Neural cell (in vitro differentiated cells): ENCODE results near the gene GNG12. TPM values are rescaled to one million over a fixed set of nuclear protein-coding genes. Genes with fewer than 3 reads are reported as not detected.

ENCODE experiments used
- H2AFZ ChIP-seq: fragments of 200-600, 300-800 bp; sonication (generic), shearing (Covaris generic); 2 replicates; pipeline ENCODE4 v1.6.0; 2014; ENCODE audit warnings: low read depth, mild to moderate bottlenecking, antibody characterized with exemption, low read length, moderate library complexity
- H3F3A ChIP-seq: fragments of 200-600 bp; shearing (Covaris generic); 2 replicates; pipeline ENCODE4 v1.6.1; 2016; ENCODE audit warnings: mild to moderate bottlenecking, moderate library complexity, mixed read lengths, antibody characterized with exemption, low read length; ENCODE audit not compliant: insufficient read depth, poor library complexity, severe bottlenecking
- H3K27ac ChIP-seq: fragments of 200-600, 300-800 bp; sonication (generic), shearing (Covaris generic); 2 replicates; pipeline ENCODE4 v1.5.1; 2014; ENCODE audit warnings: mild to moderate bottlenecking, low read length, moderate library complexity
- H3K27me3 ChIP-seq: fragments of 300-800, 200-600 bp; sonication (generic), shearing (Covaris generic); 2 replicates; pipeline ENCODE4 v1.6.0; 2014; ENCODE audit warnings: mild to moderate bottlenecking, low read depth, low read length, moderate library complexity; ENCODE audit not compliant: insufficient read depth
- H3K36me3 ChIP-seq: fragments of 300-800, 200-600 bp; sonication (generic), shearing (Covaris generic); 2 replicates; pipeline ENCODE4 v1.5.1; 2014; ENCODE audit warnings: mild to moderate bottlenecking, antibody characterized with exemption, low read length, moderate library complexity; ENCODE audit not compliant: insufficient read depth
- H3K4me2 ChIP-seq: fragments of 300-800, 200-600 bp; sonication (generic), shearing (Covaris generic); 2 replicates; pipeline ENCODE4 v1.6.0; 2014; ENCODE audit warnings: mild to moderate bottlenecking, low read length
- H3K4me3 ChIP-seq: fragments of 300-800, 200-600 bp; sonication (generic), shearing (Covaris generic); 2 replicates; pipeline ENCODE4 v1.5.1; 2014; ENCODE audit warnings: mild to moderate bottlenecking, low read length, moderate library complexity
- H3K79me2 ChIP-seq: fragments of 200-600 bp; shearing (Covaris generic); replicated peaks from 2 replicates; pipeline ENCODE4 v1.6.0; 2014; ENCODE audit warnings: mild to moderate bottlenecking, low read length, moderate library complexity; ENCODE audit not compliant: insufficient read depth
- H3K9ac ChIP-seq: fragments of 300-800, 200-600 bp; sonication (generic), shearing (Covaris generic); 2 replicates; pipeline ENCODE4 v1.6.1; 2016; ENCODE audit warnings: mild to moderate bottlenecking, low read length, mixed read lengths
- H3K9me2 ChIP-seq: fragments of 200-600 bp; shearing (Covaris generic); 2 replicates; pipeline ENCODE4 v1.6.1; 2016; ENCODE audit warnings: mild to moderate bottlenecking, low read length, mixed read lengths; ENCODE audit not compliant: insufficient read depth
- H3K9me3 ChIP-seq: fragments of 200-600, 300-800 bp; sonication (generic), shearing (Covaris generic); 2 replicates; pipeline ENCODE4 v1.6.1; 2016; ENCODE audit warnings: mild to moderate bottlenecking, mixed run types, low read length, moderate library complexity, mixed read lengths
- H4K20me1 ChIP-seq: fragments of 200-600 bp; shearing (Covaris generic); 2 replicates; pipeline ENCODE4 v1.6.1; 2016; ENCODE audit warnings: mild to moderate bottlenecking, mixed run types; ENCODE audit not compliant: insufficient read depth
- CTCF ChIP-seq: fragments of 450-650 bp; IDR thresholded peaks from 2 replicates; pipeline ENCODE4 v1.5.1; 2014; ENCODE audit warnings: antibody characterized with exemption, mild to moderate bottlenecking, moderate library complexity; ENCODE audit not compliant: poor library complexity, severe bottlenecking
- EP300 ChIP-seq: fragments of 450-650 bp; conservative IDR thresholded peaks from 2 replicates; pipeline ENCODE4 v1.6.1; 2014; ENCODE audit warnings: antibody characterized with exemption, mild to moderate bottlenecking, moderate library complexity; ENCODE audit not compliant: poor library complexity, severe bottlenecking
- EZH2 ChIP-seq: fragments of 200-600, 300-800 bp; shearing (Covaris generic), sonication (generic); IDR thresholded peaks from 2 replicates; pipeline ENCODE4 v1.6.1; 2014; ENCODE audit warnings: antibody characterized with exemption, low read length, borderline replicate concordance, mild to moderate bottlenecking; ENCODE audit not compliant: insufficient read depth, poor library complexity, severe bottlenecking
- MXI1 ChIP-seq: fragments of 450-650 bp; conservative IDR thresholded peaks from 2 replicates; pipeline ENCODE4 v1.6.1; 2014; ENCODE audit warnings: antibody characterized with exemption, mild to moderate bottlenecking; ENCODE audit not compliant: poor library complexity, severe bottlenecking
- POLR2AphosphoS5 ChIP-seq: IDR thresholded peaks from 2 replicates; pipeline ENCODE4 v1.6.1; 2012
- RAD21 ChIP-seq: fragments of 450-650 bp; conservative IDR thresholded peaks from 2 replicates; pipeline ENCODE4 v1.6.1; 2014; ENCODE audit warnings: antibody characterized with exemption, mild to moderate bottlenecking, moderate library complexity
- REST ChIP-seq: IDR thresholded peaks from 2 replicates; pipeline ENCODE4 v1.6.1; 2012; ENCODE audit warnings: borderline replicate concordance
- SMC3 ChIP-seq: fragments of 450-650 bp; conservative IDR thresholded peaks from 2 replicates; pipeline ENCODE4 v1.6.1; 2014; ENCODE audit warnings: antibody characterized with exemption, mild to moderate bottlenecking, moderate library complexity; ENCODE audit not compliant: poor library complexity
- TAF1 ChIP-seq: IDR thresholded peaks from 2 replicates; pipeline ENCODE4 v1.6.1; 2012; ENCODE audit warnings: low read depth
- polyA plus RNA-seq: library from polyadenylated mRNA; depleted of rRNA; stranded (reverse); fragments of >200 nt; gene quantifications from 2 replicates; pipeline ENCODE4 v1.2.3, GENCODE V29; 2014

The GNG12 gene
- polyA plus RNA-seq, 1 donor from 2014 or later, result 0.35 TPM

GRCh38 chr1:67790201-67790692, 43.0 kb downstream of the GNG12 start:
- Histone ChIP-seq H3K79me2 (no peaks in the 10 kb centered on the region), H4K20me1 (no peaks in the 10 kb centered on the region), H3K9ac (no peak overlapping the region)

GRCh38 chr1:67789551-67789950, 43.7 kb downstream of the GNG12 start:
- Histone ChIP-seq H3K36me3 (no peaks in the 10 kb centered on the region), H3K27me3 (no peaks in the 10 kb centered on the region), H3F3A (no peaks in the 10 kb centered on the region), H3K9me3 (no peaks in the 10 kb centered on the region), H2AFZ (no peak overlapping the region), H3K4me3 (no peak overlapping the region), H3K9ac (no peak overlapping the region), H3K27ac (no peak overlapping the region), H3K9me2 (no peaks in the 10 kb centered on the region), H3K4me2 (no peak overlapping the region), H3K79me2 (no peaks in the 10 kb centered on the region), H4K20me1 (no peaks in the 10 kb centered on the region)
- TF ChIP-seq MXI1 (no peak), POLR2AphosphoS5 (no peak), EZH2 (no peak), TAF1 (no peak), EP300 (no peak), SMC3 (no peak), RAD21 (no peak), REST (no peak)

More at GRCh38 chr1:67790201-67790692, 43.0 kb downstream of the GNG12 start:
- H3K4me3 ChIP-seq, result no peak overlapping the region
- H3K27me3 ChIP-seq, result no peaks in the 10 kb centered on the region
- H3K9me2 ChIP-seq, result no peaks in the 10 kb centered on the region
- H2AFZ ChIP-seq, result no peak overlapping the region
- H3F3A ChIP-seq, result no peaks in the 10 kb centered on the region
- H3K9me3 ChIP-seq, result no peaks in the 10 kb centered on the region
- no peaks in the 10 kb centered on the region for H3K36me3 ChIP-seq
- TF ChIP-seq SMC3 (no peak), MXI1 (no peak), REST (no peak), POLR2AphosphoS5 (no peak), EZH2 (no peak), TAF1 (no peak), RAD21 (no peak), CTCF (no peak), EP300 (no peak)
- no peak overlapping the region for H3K27ac ChIP-seq
- no peak overlapping the region for H3K4me2 ChIP-seq
